Heart left ventricle (tissue), 16 donors: ENCODE measurements around the gene TRMT61A. TPM values are rescaled to one million over a fixed set of nuclear protein-coding genes. Genes with fewer than 3 reads are reported as not detected.

Experiments used
- ATAC-seq, 4 donors: fragments of 200-7000 bp; cut with Tn5 transposase; one replicate each; pipeline ENCODE4 v1.9.1; 2020 to 2022; ENCODE audit warnings: moderate library complexity in 4 of 4, mild to moderate bottlenecking in 3 of 4, moderate number of reproducible peaks in 1 of 4
- DNase-seq, 5 donors: peaks; one replicate each; pipeline ENCODE4 v3.0.0-alpha.2; 2020
- H3K27ac ChIP-seq, 12 donors: fragments of 200-600 bp; sonication (generic) in 4 of 12; one replicate each; pipeline versions ENCODE4 v1.5.0 to v1.8.0; 2016 to 2022; ENCODE audit warnings: mild to moderate bottlenecking in 2 of 12
- H3K27me3 ChIP-seq, 9 donors: fragments of 200-600 bp; sonication (generic) in 2 of 9; one replicate each; pipeline versions ENCODE4 v1.5.1 to v1.8.0; 2016 to 2022; ENCODE audit warnings: mild to moderate bottlenecking in 3 of 9
- H3K36me3 ChIP-seq, 9 donors: fragments of 200-600 bp; sonication (generic) in 2 of 9; one replicate each; pipeline versions ENCODE4 v1.5.0 to v1.8.0; 2018 to 2022; ENCODE audit warnings: mild to moderate bottlenecking in 2 of 9
- H3K4me1 ChIP-seq, 12 donors: fragments of 200-600 bp; sonication (generic) in 4 of 12; one replicate each; pipeline versions ENCODE4 v1.5.0 to v1.8.0; 2016 to 2022; ENCODE audit warnings: mild to moderate bottlenecking in 3 of 12
- H3K4me3 ChIP-seq, 12 donors: fragments of 200-600 bp; sonication (generic) in 4 of 12; one replicate each; pipeline versions ENCODE4 v1.5.0 to v1.8.0; 2017 to 2022; ENCODE audit warnings: mild to moderate bottlenecking in 9 of 12, moderate library complexity in 4 of 12
- H3K9me3 ChIP-seq, 12 donors: fragments of 200-600 bp; sonication (generic) in 4 of 12; one replicate each; pipeline versions ENCODE4 v1.5.0 to v1.8.0; 2016 to 2022; ENCODE audit warnings: mild to moderate bottlenecking in 1 of 12
- CTCF ChIP-seq, 12 donors: fragments of 200-600 bp; sonication (generic) in 4 of 12; IDR thresholded peaks; one replicate each; pipeline versions ENCODE4 v1.5.0 to v1.8.0; 2018 to 2022; ENCODE audit warnings: antibody characterized with exemption in 12 of 12, mild to moderate bottlenecking in 5 of 12
- POLR2A ChIP-seq, 2 donors: fragments of 450-650 bp; IDR thresholded peaks; one replicate each; pipeline ENCODE4 v1.6.1; 2017; ENCODE audit warnings: antibody characterized with exemption in 2 of 2, mild to moderate bottlenecking in 2 of 2, moderate library complexity in 2 of 2
- WGBS, 4 donors: extraction: QIAGEN DNeasy Blood & Tissue Kit in 2 of 4; methylation state at CpG; one replicate each; pipeline versions ENCODE4 v1.1.5 to v1.1.7; 2013 to 2018; 5-methylcytosine and 5-hydroxymethylcytosine counted together
- intact Hi-C, 10 donors: fragments of 100-400 bp; cut with DNase I; formaldehyde crosslinking; loops; one replicate each; pipeline versions ENCODE4 v1.11.1 to v1.14.2; 2022
- polyA plus RNA-seq, 2 donors: library from polyadenylated mRNA; stranded (reverse); fragments of 200-250 nt; gene quantifications; one replicate each; pipeline ENCODE4 v1.2.3, GENCODE V29; 2013
- total RNA-seq, 9 donors: library from RNA; depleted of rRNA in 2 of 9; stranded (reverse); fragments of >200 nt in 2 of 9; fragmentation: NEBNext Ultra II Directional in 3 of 9; extraction: Animal tissue kit (Norgen Biotek cat#: 25700) in 3 of 9; gene quantifications; one replicate each; pipeline versions ENCODE4 v1.1.0 to v1.2.4, GENCODE V29; 2016 to 2023
- donor health status: ischemic (EF 13 %, LVEDD 7.1; RV severe dilation, severe dysfunction).
- donor health status: healthy with polysubstance abuse.
- donor health status: DM: no; HTN: yes; CAD: no.
- donor health status: DM: no; HTN: no; CAD: no.
- donor health status: ischemic (EF 25% LVEDD 6.9; RV normal size, moderate dysfunction).
- donor health status: ischemic (EF 25% LVEDD 5.7; RV mildly dilated, moderate dysfunction).
- donor health status: healthy.
- donor health status: DM: yes; HTN: yes; CAD: no.
- donor health status: ischemic (EF 35%, LVEDD 5.7; RV mildly dilated, moderate dysfunction).
- donor health status: nonischemic (EF 11% LVEDD 7.7; RV severe dilation, severe dysfunction).
- donor health status: DM: yes; HTN: yes; CAD: no.
- donor health status: PGD.
- donor health status: ischemic (EF 29% LVEDD 5.4; RV normal size, mild dysfunction).
- donor health status: nonischemic (EF 23%, LVEDD 6.1; RV moderate dilation, normal function).

TRMT61A gene
- total and polyA plus RNA-seq, 11 donors: 3.2 to 15.9 (median 5.2) TPM

- WGBS, 4 donors: 35 to 56% (median 44%) methylated on average over 16 to 18 of the region's 18 CpGs
- ATAC-seq (peak; percentile 27 to 57 (median 40)), DNase-seq (peak in 3 of 5 donors; percentile 49 to 80 (median 61))
- no peaks in the 10 kb centered on the region for H3K27me3 ChIP-seq
- no peak for TF ChIP-seq CTCF (IDR thresholded peaks at IDR 0.05)
- no peak for TF ChIP-seq POLR2A (IDR thresholded peaks at IDR 0.05)
- H3K36me3 ChIP-seq: peaks cover 0 to 9% (median 1%) of the 10 kb centered on the region in 9 donors
- H3K4me1 ChIP-seq: peaks cover 0 to 83% (median 45%) of the 10 kb centered on the region in 12 donors
- no peaks in the 10 kb centered on the region for H3K9me3 ChIP-seq
- intact Hi-C loops: loop anchor here in 2 of 10 donors (5.0 to 10.0 kb wide), 2 partner anchors 35 to 1033 kb away; no protein-coding TSS in a partner anchor
- H3K4me3 ChIP-seq: peak overlapping the region in 8 of 12 donors; percentile 24 to 43 (median 30)
- H3K27ac ChIP-seq: peak overlapping the region; percentile 63 to 98 (median 91)
Measured at GRCh38 chr14:103552011-103552845, 23.2 kb downstream of the TRMT61A start.

- intact Hi-C loops: loop anchor here in 2 of 10 donors (5.0 to 10.0 kb wide), 2 partner anchors 36 to 1032 kb away; no protein-coding TSS in a partner anchor
- DNase-seq (no peak), ATAC-seq (no peak)
Measured at GRCh38 chr14:103552846-103553210, 23.8 kb downstream of the TRMT61A start.

GRCh38 chr14:103555559-103556337, 26.8 kb downstream of the TRMT61A start:
- DNase-seq: peak in 3 of 5 donors; percentile 18 to 35 (median 28)
- H3K36me3 ChIP-seq: peaks cover 0 to 44% (median 28%) of the 10 kb centered on the region in 9 donors
- intact Hi-C loops: loop anchor here in 1 of 10 donors (10.0 kb wide), 1 partner anchor 1029 kb away; no protein-coding TSS in a partner anchor
- H3K9me3 ChIP-seq: no peaks in the 10 kb centered on the region
- H3K27ac ChIP-seq: peak overlapping the region; percentile 16 to 98 (median 91)
- peak in 2 of 4 donors; percentile 22 to 28 for ATAC-seq
- no peak overlapping the region for H3K4me3 ChIP-seq
- peaks cover 3 to 98% (median 60%) of the 10 kb centered on the region in 12 donors for H3K4me1 ChIP-seq
- no peak for TF ChIP-seq POLR2A (IDR thresholded peaks at IDR 0.05)
- TF ChIP-seq CTCF (IDR thresholded peaks at IDR 0.05): no peak
- 56 to 68% (median 62%) methylated on average over 15 of the region's 15 CpGs for WGBS, 4 donors
- H3K27me3 ChIP-seq: no peaks in the 10 kb centered on the region

More at GRCh38 chr14:103552846-103553210, 23.8 kb downstream of the TRMT61A start:
- H3K9me3 ChIP-seq: no peaks in the 10 kb centered on the region
- 91 to 94% (median 92%) methylated on average over 11 of the region's 11 CpGs for WGBS, 4 donors
- peaks cover 0 to 15% (median 5%) of the 10 kb centered on the region in 9 donors for H3K36me3 ChIP-seq
- peaks cover 0 to 88% (median 50%) of the 10 kb centered on the region in 12 donors for H3K4me1 ChIP-seq
- no peaks in the 10 kb centered on the region for H3K27me3 ChIP-seq
- no peak for TF ChIP-seq CTCF (IDR thresholded peaks at IDR 0.05)
- no peak for TF ChIP-seq POLR2A (IDR thresholded peaks at IDR 0.05)
- peak overlapping the region; percentile 63 to 98 (median 91) for H3K27ac ChIP-seq
- no peak overlapping the region for H3K4me3 ChIP-seq
